ENCODE results near the gene GAB1.

Gene GAB1

DNA sequence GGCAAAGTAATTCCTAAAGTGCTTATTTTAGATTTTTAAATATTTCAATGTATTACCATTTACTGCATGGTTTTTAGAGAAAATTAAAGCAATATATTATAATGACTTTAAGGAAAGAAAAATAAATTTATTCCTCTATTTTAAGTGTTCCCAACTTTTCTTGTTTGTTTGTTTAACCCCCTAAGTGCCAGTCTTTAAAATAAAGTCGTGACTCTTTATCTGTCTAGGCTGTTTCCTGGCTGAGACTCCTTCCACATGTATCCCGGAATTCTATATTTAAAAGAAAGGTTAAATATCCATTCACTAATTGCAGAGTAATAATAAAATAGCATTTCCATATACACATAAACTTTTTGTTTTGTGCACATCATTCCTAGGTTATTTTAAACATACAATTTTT lies 71.2 kb downstream of the GAB1 start:
- CTCF ChIA-PET: no interaction called here
- POLR2A ChIA-PET (ENCODE audit: low non-redundant PET): no interaction called here

DNA sequence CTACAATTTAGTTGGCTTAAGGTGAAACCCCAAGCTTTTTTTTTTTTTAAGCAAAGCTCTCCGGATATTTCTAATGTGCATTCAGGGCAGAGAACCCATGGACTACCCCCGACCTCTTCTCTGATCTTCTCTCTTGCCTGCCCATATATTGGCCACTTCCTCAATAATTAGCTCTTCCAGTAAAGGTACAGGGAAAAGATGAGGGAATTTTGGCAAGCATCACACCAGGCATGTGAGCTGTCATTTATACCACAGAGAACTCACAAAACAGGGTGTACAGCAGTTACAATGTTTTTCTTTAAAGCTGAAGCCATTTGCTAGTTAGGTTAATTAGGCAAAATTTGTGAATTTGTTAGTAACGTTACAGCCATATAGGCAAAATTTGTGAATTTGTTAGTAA lies 73.3 kb downstream of the GAB1 start:
- no peak for DNase-seq (ENCODE audit: low spot score)
- POLR2A ChIA-PET (ENCODE audit: low non-redundant PET): no interaction called here
- no peak overlapping the region for H3K27ac ChIP-seq
- TF ChIP-seq, protein P1, sequence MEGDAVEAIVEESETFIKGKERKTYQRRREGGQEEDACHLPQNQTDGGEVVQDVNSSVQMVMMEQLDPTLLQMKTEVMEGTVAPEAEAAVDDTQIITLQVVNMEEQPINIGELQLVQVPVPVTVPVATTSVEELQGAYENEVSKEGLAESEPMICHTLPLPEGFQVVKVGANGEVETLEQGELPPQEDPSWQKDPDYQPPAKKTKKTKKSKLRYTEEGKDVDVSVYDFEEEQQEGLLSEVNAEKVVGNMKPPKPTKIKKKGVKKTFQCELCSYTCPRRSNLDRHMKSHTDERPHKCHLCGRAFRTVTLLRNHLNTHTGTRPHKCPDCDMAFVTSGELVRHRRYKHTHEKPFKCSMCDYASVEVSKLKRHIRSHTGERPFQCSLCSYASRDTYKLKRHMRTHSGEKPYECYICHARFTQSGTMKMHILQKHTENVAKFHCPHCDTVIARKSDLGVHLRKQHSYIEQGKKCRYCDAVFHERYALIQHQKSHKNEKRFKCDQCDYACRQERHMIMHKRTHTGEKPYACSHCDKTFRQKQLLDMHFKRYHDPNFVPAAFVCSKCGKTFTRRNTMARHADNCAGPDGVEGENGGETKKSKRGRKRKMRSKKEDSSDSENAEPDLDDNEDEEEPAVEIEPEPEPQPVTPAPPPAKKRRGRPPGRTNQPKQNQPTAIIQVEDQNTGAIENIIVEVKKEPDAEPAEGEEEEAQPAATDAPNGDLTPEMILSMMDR (conservative IDR thresholded peaks at IDR 0.05; ENCODE audit: low read depth): no peak
- CTCF ChIA-PET: interaction anchor here (0.6 to 0.7 kb wide), 3 partner anchors 17 to 1749 kb away, joined by 3 read pairs; no protein-coding TSS in a partner anchor

More for the DNA sequence above, 71.2 kb downstream of the GAB1 start:
- TF ChIP-seq, protein P1 (conservative IDR thresholded peaks at IDR 0.05; ENCODE audit: low read depth): no peak
- no peak for DNase-seq (ENCODE audit: low spot score)
- H3K27ac ChIP-seq: no peak overlapping the region

DNA sequence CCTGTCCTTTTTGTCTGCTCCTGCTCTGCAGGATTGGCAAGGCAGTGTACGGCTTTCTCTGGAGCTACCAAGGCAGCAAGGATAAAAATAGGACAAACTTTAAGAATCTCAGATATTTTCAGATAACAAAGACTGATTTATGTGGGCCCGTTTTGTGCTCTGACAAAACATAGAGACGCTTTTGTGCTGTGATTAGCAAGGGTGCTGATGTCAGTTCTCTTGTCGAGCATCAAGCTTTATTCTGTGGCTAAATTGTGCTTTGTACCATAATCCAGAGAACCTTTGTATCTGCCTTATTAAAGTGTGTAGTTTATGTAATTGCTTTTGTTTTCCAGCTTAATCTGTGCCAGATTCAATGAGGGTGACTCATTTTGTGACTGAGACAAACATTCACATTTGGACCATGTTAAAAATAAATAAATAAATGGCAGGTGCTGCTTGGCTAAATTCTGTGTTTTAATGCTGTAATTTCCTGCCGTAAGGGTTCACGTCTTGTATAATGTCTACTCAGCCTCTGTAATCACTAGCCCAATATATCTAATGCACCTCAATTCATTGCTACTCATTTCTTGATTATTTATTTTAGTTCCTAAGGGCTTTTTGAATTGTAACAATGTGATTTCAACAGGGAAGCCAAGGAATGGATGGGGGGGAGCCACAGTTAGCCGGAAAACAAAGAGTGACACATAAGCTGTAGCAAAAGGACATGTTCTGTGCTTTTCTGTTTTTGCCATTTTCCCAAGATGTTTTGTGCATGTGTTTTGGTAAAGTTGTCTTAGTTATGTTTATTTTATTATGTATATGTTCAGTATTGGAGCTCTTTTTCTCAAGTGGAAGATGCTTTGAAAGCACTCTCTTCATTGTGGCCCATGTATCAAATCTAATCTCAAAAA lies 75.1 kb downstream of the GAB1 start:
- ChIA-PET CTCF (no interaction called here), POLR2A (ENCODE audit: low non-redundant PET) (interaction anchor here (0.6 kb wide), 1 partner anchor 72 kb away, joined by 3 read pairs; no protein-coding TSS in a partner anchor)
- TF ChIP-seq, protein P1 (conservative IDR thresholded peaks at IDR 0.05; ENCODE audit: low read depth): no peak
- DNase-seq (ENCODE audit: low spot score): no peak
- H3K27ac ChIP-seq: no peak overlapping the region

DNA sequence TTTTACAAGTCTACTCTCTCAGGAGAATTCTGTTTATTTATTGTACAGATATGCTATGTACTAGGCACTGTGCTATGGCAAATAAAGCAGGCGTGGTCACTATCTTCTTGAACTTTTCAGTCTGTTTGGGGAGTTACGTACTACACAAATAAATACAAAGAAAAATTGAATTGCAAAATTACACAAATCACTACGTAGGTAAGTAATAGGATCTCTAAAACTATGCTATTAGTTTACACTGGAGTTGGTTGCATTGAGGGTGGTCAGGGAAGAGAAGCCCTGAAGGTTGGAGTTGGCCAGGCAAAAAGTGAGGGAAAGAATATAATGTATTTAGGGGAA lies 75.7 kb downstream of the GAB1 start:
- no peak overlapping the region for H3K27ac ChIP-seq
- ChIA-PET CTCF (no interaction called here), POLR2A (ENCODE audit: low non-redundant PET) (no interaction called here)
- no peak for DNase-seq (ENCODE audit: low spot score)
- TF ChIP-seq, protein P1 (conservative IDR thresholded peaks at IDR 0.05; ENCODE audit: low read depth): no peak

DNA sequence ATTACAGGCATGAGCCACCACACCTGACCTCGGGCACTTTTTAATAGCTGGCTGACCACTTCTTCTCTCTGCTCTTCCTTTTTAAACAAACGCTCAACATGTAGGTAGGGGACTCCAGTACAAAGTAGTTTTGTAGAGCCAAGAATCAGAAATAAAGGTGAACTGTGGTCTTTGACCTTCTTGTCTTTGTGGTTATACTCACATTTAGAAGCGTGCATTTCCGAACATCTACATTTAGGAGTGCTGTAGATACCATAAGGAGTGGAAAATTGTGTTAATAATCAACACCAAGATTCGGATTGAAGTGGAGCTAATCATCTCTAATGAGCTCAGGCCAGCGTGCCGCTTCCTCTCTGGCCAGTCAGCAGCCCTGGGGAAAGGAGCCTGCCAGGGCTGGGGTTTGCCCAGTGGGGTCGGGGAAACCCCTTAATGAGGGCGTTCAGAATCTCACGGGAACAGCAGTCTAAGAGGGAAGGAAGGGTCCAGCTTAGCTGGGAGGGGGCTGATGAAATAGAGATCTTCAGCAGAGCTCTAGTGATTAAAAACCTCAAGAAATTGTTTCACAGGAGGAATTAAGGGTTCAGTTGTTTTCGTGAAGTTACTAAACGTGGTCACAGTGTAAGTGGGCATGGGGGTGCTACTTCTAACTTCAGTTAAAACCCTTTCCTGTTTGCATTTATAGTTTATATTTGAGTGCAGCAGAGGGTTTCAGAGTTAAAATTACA lies 81.2 kb downstream of the GAB1 start:
- ChIA-PET POLR2A (ENCODE audit: low non-redundant PET) (no interaction called here), CTCF (interaction anchor here (0.6 to 1.2 kb wide), 2 partner anchors 17 to 58 kb away, joined by 3 read pairs; no protein-coding TSS in a partner anchor)
- no peak overlapping the region for H3K27ac ChIP-seq
- DNase-seq (ENCODE audit: low spot score): no peak
- TF ChIP-seq, protein P1 (conservative IDR thresholded peaks at IDR 0.05; ENCODE audit: low read depth): no peak

DNA sequence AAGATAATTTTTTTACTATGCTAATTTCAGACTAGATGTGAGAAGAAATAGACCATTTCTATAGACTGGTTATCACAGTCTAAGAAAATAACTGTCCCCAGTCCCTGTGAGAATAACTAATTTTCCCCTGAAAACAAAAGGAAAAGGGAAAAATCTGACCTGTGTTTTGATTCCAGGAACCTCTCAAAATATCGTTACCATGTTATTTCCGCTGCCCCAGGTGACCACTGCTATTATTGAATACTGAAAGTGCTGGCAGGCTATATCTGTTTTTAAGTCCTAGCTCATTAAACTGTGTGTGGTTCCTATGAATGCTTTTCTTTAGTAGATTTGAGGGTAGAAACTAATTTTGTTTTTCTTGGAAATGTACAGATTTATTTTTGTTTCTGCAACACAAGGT lies 83.6 kb downstream of the GAB1 start:
- no peak for DNase-seq (ENCODE audit: low spot score)
- H3K27ac ChIP-seq: no peak overlapping the region
- TF ChIP-seq, protein P1 (conservative IDR thresholded peaks at IDR 0.05; ENCODE audit: low read depth): no peak
- ChIA-PET POLR2A (ENCODE audit: low non-redundant PET) (no interaction called here), CTCF (no interaction called here)
